ENCODE data around the gene PRPS1L1. TPM values are rescaled to one million over a fixed set of nuclear protein-coding genes. Genes with fewer than 3 reads are reported as not detected.

The PRPS1L1 gene
- total RNA-seq, 2 experiments from 2014 or later: not detected

DNA sequence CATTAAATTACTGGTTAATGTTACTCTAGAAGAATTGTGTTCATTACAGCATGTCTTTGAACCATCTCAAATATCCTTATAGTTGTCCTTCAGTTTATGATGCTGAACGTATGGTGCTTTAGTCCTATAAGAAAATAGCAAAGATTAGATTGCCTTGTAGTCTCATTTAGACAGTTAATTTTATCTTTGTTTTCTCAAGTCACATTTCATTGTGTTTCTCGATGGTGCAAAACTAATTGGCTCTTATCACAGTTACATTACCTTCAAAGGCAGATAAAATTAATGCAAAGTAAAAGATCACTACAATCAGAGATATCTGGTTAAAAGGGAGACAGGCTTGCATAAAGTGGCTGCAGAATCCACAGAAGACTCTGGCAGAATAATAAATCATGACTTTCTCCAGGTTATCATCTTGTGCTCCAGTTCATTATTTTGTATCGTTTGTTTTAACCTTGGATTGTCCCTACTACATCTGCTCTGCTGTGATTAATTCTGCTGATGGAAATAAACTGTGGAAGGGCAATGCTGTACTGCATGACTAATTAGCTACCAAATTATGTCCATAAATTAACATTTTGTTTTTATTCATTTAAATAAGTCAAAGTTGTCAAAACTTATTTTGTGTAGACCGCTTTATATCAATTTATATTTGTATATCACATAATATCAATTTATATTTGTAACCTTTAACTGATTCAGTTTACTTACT, 24.2 kb downstream of the PRPS1L1 start:
- Mint-ChIP-seq H3K4me3 (no peak overlapping the region), H3K36me3 (ENCODE audit: low read depth) (no peaks in the 10 kb centered on the region)
- POLR2A ChIA-PET: no interaction called here

DNA sequence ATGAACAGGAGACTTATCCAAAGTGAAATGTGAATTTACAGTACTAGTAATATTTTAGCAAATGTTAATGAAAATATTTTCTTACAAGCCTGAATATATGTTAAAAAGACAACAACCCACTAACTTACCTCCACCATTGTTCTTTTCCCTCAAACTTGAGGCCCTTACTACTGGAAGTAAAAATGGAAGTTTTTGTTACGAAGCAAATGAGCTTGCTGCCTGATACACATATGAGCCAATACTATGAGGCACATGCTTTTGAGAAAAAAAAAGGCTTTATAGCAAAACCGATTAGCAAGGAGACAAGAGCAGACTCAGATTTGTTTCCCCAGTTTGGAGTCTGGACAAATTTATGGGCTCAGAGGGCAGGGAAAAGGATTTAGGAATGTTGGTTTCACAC, 29.0 kb downstream of the PRPS1L1 start:
- Mint-ChIP-seq H3K36me3 (ENCODE audit: low read depth) (no peaks in the 10 kb centered on the region), H3K27ac (no peak overlapping the region), H3K27me3 (ENCODE audit: low read depth) (peaks cover 3% of the 10 kb centered on the region), H3K4me3 (no peak overlapping the region), H3K4me1 (ENCODE audit: low read depth) (no peaks in the 10 kb centered on the region), H3K9me3 (ENCODE audit: insufficient read depth) (no peaks in the 10 kb centered on the region)
- ATAC-seq: no peak
- no peak for DNase-seq
- POLR2A ChIA-PET: no interaction called here
- CTCF ChIA-PET: no interaction called here

More for the DNA sequence above, 24.2 kb downstream of the PRPS1L1 start:
- no peak overlapping the region for H3K27ac Mint-ChIP-seq
- H3K4me1 Mint-ChIP-seq (ENCODE audit: low read depth): no peaks in the 10 kb centered on the region
- DNase-seq: no peak
- H3K9me3 Mint-ChIP-seq (ENCODE audit: insufficient read depth): no peaks in the 10 kb centered on the region
- H3K27me3 Mint-ChIP-seq (ENCODE audit: low read depth): no peaks in the 10 kb centered on the region
- ATAC-seq: no peak
- CTCF ChIA-PET: no interaction called here

DNA sequence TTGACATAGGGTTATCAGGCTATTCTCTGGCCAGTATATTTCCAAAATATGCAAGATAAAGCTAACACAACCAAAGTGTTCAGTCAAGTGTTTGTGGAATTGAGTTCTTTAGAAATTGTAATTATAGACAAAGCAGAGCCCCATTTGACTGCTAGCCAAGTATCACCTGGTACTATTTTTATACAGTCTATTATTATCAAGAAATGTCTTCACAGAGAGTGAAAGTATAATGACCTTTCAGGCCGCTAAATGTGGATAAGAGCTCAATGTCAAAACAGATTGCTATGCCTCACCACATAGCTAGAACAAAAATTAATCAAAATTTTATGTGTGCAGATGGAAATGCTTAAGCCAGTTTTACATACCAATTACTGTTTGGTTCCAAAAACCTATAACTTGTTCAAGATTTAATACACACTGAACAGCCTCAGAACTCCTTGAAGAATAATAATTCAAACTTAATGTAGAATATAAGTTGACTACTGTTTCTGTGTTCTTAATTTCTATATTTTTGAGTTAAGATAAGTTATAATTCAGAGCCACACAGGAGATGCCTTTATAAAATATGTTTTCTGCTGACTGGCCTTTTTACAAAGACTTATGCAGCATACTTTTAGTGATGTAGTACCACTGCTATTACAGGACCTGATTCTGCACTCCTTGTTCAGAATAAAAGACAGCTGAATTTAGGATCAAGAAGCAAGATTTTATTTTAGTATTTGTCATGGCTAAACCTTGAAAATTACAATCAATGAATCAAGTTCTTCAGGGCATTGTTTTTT, 31.0 kb downstream of the PRPS1L1 start:
- ATAC-seq (no peak), DNase-seq (no peak)
- Mint-ChIP-seq H3K27ac (no peak overlapping the region), H3K27me3 (ENCODE audit: low read depth) (peaks cover 3% of the 10 kb centered on the region), H3K4me1 (ENCODE audit: low read depth) (no peaks in the 10 kb centered on the region), H3K4me3 (no peak overlapping the region), H3K36me3 (ENCODE audit: low read depth) (no peaks in the 10 kb centered on the region), H3K9me3 (ENCODE audit: insufficient read depth) (no peaks in the 10 kb centered on the region)
- CTCF ChIA-PET: no interaction called here
- POLR2A ChIA-PET: no interaction called here

DNA sequence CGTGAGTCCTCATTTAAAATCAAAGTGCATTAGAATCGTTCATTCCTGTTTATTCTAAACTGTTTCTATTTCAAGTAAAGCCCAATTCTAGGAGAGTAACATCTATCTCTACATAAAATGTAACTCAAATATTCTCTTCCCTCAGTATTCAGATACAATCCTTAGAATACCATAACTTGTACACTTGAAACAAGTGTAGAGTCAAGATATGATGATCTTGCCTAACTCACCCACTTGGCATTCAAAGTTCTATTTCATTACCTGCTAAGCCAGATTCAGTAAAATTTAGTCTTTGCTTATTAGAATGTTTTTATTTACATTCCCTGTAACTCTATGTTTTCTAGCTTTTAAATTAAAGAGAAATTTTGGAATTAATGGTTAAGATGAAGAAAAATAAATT, 31.6 kb downstream of the PRPS1L1 start:
- POLR2A ChIA-PET: no interaction called here
- Mint-ChIP-seq H3K36me3 (ENCODE audit: low read depth) (no peaks in the 10 kb centered on the region), H3K27ac (no peak overlapping the region), H3K4me3 (no peak overlapping the region), H3K27me3 (ENCODE audit: low read depth) (peaks cover 3% of the 10 kb centered on the region), H3K4me1 (ENCODE audit: low read depth) (no peaks in the 10 kb centered on the region), H3K9me3 (ENCODE audit: insufficient read depth) (no peaks in the 10 kb centered on the region)
- CTCF ChIA-PET: no interaction called here
- no peak for ATAC-seq
- DNase-seq: no peak

DNA sequence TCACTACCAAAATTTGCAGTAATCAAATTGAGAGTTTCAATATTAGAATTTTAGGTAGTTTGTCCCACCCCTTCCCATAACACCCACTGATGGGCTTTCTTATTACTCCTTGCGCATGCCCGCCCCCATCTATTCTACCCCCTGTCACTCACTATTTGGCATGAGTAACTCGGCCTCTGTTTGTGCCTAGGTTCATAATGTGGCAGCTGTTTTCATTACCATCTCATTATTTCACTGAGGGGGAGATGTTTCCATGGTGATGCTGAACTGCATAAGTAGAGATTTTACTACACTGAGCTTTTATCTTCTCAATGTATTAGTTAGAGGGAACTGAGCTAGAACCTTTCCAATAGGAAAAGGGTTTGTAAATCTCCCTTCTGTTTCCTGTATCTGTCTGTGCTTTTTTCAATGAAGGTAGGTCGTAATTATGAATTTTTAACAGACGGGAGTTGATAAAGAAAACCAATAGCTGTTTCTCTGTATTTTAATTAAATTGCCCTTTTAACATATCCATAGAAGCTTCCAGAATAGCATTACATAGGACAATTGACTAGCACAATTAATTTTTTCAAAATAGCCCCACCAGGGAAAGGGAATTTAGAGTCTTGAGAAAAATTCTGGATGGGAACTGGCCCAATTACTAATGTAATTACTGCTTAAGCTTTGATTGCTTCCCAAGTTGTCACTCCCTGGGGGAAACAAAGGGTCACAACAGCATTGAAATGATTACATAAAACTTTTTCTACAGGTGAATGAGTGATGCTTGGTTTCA, 33.4 kb downstream of the PRPS1L1 start:
- no peaks in the 10 kb centered on the region for H3K4me1 Mint-ChIP-seq (ENCODE audit: low read depth)
- peaks cover 3% of the 10 kb centered on the region for H3K27me3 Mint-ChIP-seq (ENCODE audit: low read depth)
- no peak for DNase-seq
- no peak for ATAC-seq
- no peaks in the 10 kb centered on the region for H3K9me3 Mint-ChIP-seq (ENCODE audit: insufficient read depth)
- no peak overlapping the region for H3K27ac Mint-ChIP-seq
- no peaks in the 10 kb centered on the region for H3K36me3 Mint-ChIP-seq (ENCODE audit: low read depth)
- no peak overlapping the region for H3K4me3 Mint-ChIP-seq
- ChIA-PET CTCF (interaction anchor here (1.1 kb wide), 1 partner anchor 224 kb away, joined by 4 read pairs; no protein-coding TSS in a partner anchor), POLR2A (no interaction called here)

DNA sequence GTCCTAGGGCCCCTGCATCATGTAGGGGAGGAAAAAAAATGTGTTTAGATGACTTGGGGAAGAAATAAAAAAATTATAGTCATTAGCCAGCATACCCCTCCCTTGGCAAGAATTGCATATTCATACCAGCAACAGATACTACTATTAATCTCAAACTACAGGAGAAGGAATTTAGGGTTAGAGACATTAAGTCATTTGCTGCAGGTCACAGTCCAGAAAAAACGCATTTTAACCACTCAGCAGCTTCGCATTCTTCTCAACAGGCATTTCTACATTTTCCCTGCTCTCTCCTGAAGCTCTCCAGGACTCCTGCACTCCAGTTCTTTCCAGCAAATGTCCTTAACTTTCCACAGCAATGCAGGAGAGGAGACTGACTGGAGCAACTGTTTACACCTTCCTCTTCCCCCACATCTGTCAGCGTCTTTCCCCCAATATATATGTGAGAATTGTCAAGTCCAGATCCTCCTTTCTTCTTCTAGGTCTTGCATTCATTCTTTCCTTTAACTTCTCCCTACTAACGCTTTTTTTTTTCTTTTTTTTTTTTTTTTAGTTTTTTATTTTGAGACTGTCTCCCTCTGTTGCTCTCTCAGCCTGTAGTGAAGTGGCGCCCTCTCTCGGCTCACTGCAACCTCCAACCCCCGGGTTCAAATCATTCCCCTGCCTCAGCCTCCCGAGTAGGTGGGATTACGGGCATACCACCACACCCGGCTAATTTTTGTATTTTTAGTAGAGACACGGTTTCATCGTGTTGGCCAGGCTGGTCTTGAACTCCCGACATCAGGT, 35.6 kb downstream of the PRPS1L1 start:
- ATAC-seq (no peak), DNase-seq (peak; percentile 22)
- H3K27me3 Mint-ChIP-seq (ENCODE audit: low read depth): peaks cover 3% of the 10 kb centered on the region
- no peaks in the 10 kb centered on the region for H3K4me1 Mint-ChIP-seq (ENCODE audit: low read depth)
- H3K27ac Mint-ChIP-seq: no peak overlapping the region
- ChIA-PET POLR2A (no interaction called here), CTCF (interaction anchor here (0.9 to 3.4 kb wide), 6 partner anchors 9 to 311 kb away, joined by 3 to 35 read pairs (median 3); no protein-coding TSS in a partner anchor)
- no peaks in the 10 kb centered on the region for H3K36me3 Mint-ChIP-seq (ENCODE audit: low read depth)
- H3K4me3 Mint-ChIP-seq: no peak overlapping the region
- H3K9me3 Mint-ChIP-seq (ENCODE audit: insufficient read depth): no peaks in the 10 kb centered on the region

DNA sequence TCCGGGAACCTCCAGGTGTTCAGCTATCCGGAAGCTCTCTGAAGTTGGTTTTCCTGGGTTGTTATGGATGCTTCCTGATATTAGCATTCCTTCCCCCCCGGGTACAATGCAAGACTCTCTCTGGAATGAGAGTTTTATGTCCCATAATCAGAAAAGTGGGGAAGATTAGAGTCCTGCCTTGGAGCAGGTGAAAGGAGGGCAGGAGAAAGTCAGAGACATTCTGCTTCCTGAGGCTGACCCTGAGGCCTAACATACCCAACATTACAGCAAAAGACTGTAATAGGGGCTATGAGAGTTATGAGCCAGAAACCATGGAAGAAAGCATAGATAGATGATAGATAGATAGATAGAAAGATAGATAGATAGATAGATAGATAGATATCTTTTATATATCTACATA, 36.9 kb downstream of the PRPS1L1 start:
- no peaks in the 10 kb centered on the region for H3K9me3 Mint-ChIP-seq (ENCODE audit: insufficient read depth)
- H3K4me1 Mint-ChIP-seq (ENCODE audit: low read depth): no peaks in the 10 kb centered on the region
- DNase-seq (no peak), ATAC-seq (no peak)
- peaks cover 2% of the 10 kb centered on the region for H3K27me3 Mint-ChIP-seq (ENCODE audit: low read depth)
- ChIA-PET POLR2A (no interaction called here), CTCF (interaction anchor here (0.9 to 3.4 kb wide), 2 partner anchors 10 to 219 kb away, joined by 3 to 35 read pairs; no protein-coding TSS in a partner anchor)
- H3K27ac Mint-ChIP-seq: no peak overlapping the region
- no peak overlapping the region for H3K4me3 Mint-ChIP-seq
- no peaks in the 10 kb centered on the region for H3K36me3 Mint-ChIP-seq (ENCODE audit: low read depth)

DNA sequence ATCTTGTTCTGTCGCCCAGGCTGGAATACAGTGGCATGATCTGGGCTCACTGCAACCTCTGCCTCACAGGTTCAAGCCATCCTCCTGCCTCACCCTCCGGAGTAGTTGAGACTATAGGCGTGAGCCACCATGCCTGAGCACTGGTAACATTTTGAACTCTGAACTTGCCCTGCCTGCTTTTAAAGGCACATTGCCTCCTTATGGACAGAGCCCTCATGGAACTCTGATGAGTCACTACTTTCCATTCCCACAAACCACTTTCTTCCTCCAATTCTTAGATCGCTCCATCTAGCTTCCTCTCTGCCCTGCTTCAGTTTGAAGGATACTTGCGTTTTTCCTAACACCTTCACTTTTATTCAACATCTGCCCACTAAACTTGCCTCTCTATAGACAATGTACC, 38.1 kb downstream of the PRPS1L1 start:
- ChIA-PET CTCF (no interaction called here), POLR2A (no interaction called here)
- ATAC-seq: no peak
- Mint-ChIP-seq H3K27ac (no peak overlapping the region), H3K4me3 (no peak overlapping the region), H3K9me3 (ENCODE audit: insufficient read depth) (no peaks in the 10 kb centered on the region), H3K27me3 (ENCODE audit: low read depth) (peaks cover 2% of the 10 kb centered on the region), H3K4me1 (ENCODE audit: low read depth) (no peaks in the 10 kb centered on the region), H3K36me3 (ENCODE audit: low read depth) (no peaks in the 10 kb centered on the region)
- DNase-seq: no peak

DNA sequence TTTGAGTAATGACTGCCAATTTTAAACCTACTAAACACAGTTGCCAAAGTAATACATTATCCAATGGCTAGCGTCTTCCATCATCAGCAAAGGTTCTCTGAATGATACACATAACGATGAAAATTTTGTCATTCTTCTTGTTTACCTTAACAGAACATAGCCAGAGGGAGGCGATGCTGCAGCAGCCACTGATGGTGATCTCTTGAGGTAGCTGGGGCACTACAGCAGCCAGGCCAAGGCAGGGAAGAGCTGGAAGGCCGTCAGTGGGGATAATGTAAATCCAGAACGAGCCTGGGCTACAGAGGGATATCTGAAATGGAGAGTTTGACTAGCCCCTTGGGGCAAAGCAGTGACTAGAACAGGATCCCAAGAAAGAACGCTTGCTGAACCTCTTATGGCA, 38.8 kb downstream of the PRPS1L1 start:
- ChIA-PET CTCF (no interaction called here), POLR2A (no interaction called here)
- ATAC-seq (no peak), DNase-seq (no peak)
- no peaks in the 10 kb centered on the region for H3K9me3 Mint-ChIP-seq (ENCODE audit: insufficient read depth)
- H3K27me3 Mint-ChIP-seq (ENCODE audit: low read depth): peaks cover 2% of the 10 kb centered on the region
- no peak overlapping the region for H3K27ac Mint-ChIP-seq
- no peaks in the 10 kb centered on the region for H3K4me1 Mint-ChIP-seq (ENCODE audit: low read depth)
- no peak overlapping the region for H3K4me3 Mint-ChIP-seq
- no peaks in the 10 kb centered on the region for H3K36me3 Mint-ChIP-seq (ENCODE audit: low read depth)

DNA sequence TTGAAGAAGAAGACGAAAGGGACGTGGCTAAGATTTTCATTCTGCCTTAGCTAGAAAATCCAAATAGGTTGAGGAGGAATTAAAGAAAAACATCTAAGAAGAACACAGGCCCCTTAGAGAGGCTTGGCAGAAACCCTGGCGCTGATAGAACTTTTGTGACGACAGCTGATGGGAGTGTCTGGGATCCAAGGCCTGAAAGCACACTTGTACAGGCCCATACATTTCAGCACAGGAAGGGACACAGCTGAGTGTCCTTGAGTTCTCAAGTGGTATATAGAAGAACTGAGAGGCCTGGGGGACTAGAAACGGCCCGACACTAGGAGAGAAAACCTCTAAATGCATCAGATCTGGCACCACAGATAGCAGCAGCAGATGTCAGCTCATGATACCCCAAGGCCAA, 39.5 kb downstream of the PRPS1L1 start:
- Mint-ChIP-seq H3K4me1 (ENCODE audit: low read depth) (no peaks in the 10 kb centered on the region), H3K36me3 (ENCODE audit: low read depth) (no peaks in the 10 kb centered on the region), H3K27me3 (ENCODE audit: low read depth) (peaks cover 2% of the 10 kb centered on the region), H3K9me3 (ENCODE audit: insufficient read depth) (no peaks in the 10 kb centered on the region), H3K4me3 (no peak overlapping the region), H3K27ac (no peak overlapping the region)
- DNase-seq: no peak
- ChIA-PET CTCF (no interaction called here), POLR2A (no interaction called here)
- ATAC-seq: no peak

DNA sequence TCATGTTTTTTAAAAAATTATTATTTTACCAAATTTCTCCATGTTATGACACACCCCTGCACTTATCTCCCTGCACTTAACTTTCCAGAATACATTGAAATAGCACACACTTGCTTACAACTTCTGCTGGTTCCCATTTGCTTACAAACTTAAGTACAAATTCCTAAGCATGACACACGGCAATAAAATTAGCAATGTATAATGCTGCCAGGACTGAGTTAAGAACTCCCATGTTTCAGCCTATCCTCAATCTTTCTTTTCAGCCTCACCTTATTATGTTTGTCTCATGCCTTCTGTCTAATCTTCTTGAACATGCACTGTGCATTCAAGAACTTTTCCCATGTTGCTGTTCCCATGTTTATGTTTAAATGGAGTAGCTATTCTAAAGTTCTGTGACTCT, 40.8 kb downstream of the PRPS1L1 start:
- DNase-seq (no peak), ATAC-seq (no peak)
- H3K27ac Mint-ChIP-seq: no peak overlapping the region
- ChIA-PET POLR2A (interaction anchor here (0.6 kb wide), 1 partner anchor 69 kb away, joined by 3 read pairs; no protein-coding TSS in a partner anchor), CTCF (interaction anchor here (1.2 kb wide), 1 partner anchor 217 kb away, joined by 4 read pairs; no protein-coding TSS in a partner anchor)
- H3K9me3 Mint-ChIP-seq (ENCODE audit: insufficient read depth): no peaks in the 10 kb centered on the region
- no peak overlapping the region for H3K4me3 Mint-ChIP-seq
- no peaks in the 10 kb centered on the region for H3K4me1 Mint-ChIP-seq (ENCODE audit: low read depth)
- peaks cover 2% of the 10 kb centered on the region for H3K27me3 Mint-ChIP-seq (ENCODE audit: low read depth)
- H3K36me3 Mint-ChIP-seq (ENCODE audit: low read depth): no peaks in the 10 kb centered on the region

Data from activated CD8-positive, alpha-beta T cell treated with anti-CD3 and anti-CD28 coated beads, Interleukin-2, amount 10 ng/mL, durations not matched to agents 7 days and 5 days (primary cell).